ENCODE results near the gene MB.

Gene MB

GRCh38 chr22:35572556-35572955 is 44.6 kb downstream of the MB start:
- DNase-seq (ENCODE audit: low read depth): no peak

- DNase-seq (ENCODE audit: low read depth): no peak
Measured at GRCh38 chr22:35570686-35571194, 46.4 kb downstream of the MB start.

- no peak for DNase-seq (ENCODE audit: low read depth)
Measured at GRCh38 chr22:35569916-35570315, 47.2 kb downstream of the MB start.

- no peak for DNase-seq (ENCODE audit: low read depth)
Measured at GRCh38 chr22:35568751-35569739, 48.1 kb downstream of the MB start.

- no peak for DNase-seq (ENCODE audit: low read depth)
Measured at GRCh38 chr22:35567351-35568141, 49.6 kb downstream of the MB start.

GRCh38 chr22:35564975-35565867 is 51.9 kb downstream of the MB start:
- DNase-seq (ENCODE audit: low read depth): no peak

GRCh38 chr22:35563211-35563610 is 53.9 kb downstream of the MB start:
- DNase-seq (ENCODE audit: low read depth): no peak

GRCh38 chr22:35561796-35562526 is 55.2 kb downstream of the MB start:
- peak; percentile 54 for DNase-seq (ENCODE audit: low read depth)

GRCh38 chr22:35560824-35561223 is 56.3 kb downstream of the MB start:
- no peak for DNase-seq (ENCODE audit: low read depth)

GRCh38 chr22:35560366-35560765 is 56.8 kb downstream of the MB start:
- no peak for DNase-seq (ENCODE audit: low read depth)

GRCh38 chr22:35559354-35560005 is 57.6 kb downstream of the MB start:
- DNase-seq (ENCODE audit: low read depth): no peak

- DNase-seq (ENCODE audit: low read depth): no peak
Measured at GRCh38 chr22:35558719-35559118, 58.4 kb downstream of the MB start.

- DNase-seq (ENCODE audit: low read depth): no peak
Measured at GRCh38 chr22:35558031-35558430, 59.1 kb downstream of the MB start.

Measured in HS-27A (cell line).